Activated CD8-positive, alpha-beta T cell treated with anti-CD3 and anti-CD28 coated beads for 36 hours (primary cell): ENCODE results near the gene ATN1. TPM values are rescaled to one million over a fixed set of nuclear protein-coding genes. Genes with fewer than 3 reads are reported as not detected.

ENCODE experiments used
- ATAC-seq: fragments of 200-7000 bp; cut with Tn5 transposase; one replicate; pipeline ENCODE4 v1.10.0; 2021; ENCODE audit warnings: mild to moderate bottlenecking, moderate library complexity
- CTCF ChIA-PET: fragments of 350-600 bp; sonication (Branson Sonifier 250); formaldehyde crosslinking; loops from one replicate; lab custom pipeline; 2021; ENCODE audit warnings: antibody characterized with exemption; lab: Charles Lee
- POLR2A ChIA-PET: fragments of 350-600 bp; sonication (Branson Sonifier 250); formaldehyde crosslinking; loops from one replicate; lab custom pipeline; 2021; ENCODE audit warnings: antibody characterized with exemption; lab: Charles Lee
- DNase-seq: peaks from one replicate; pipeline ENCODE4 v3.0.0-alpha.2; 2020
- H3K27ac Mint-ChIP-seq: one replicate; pipeline ENCODE4 v1.8.0; 2021; ENCODE audit warnings: mild to moderate bottlenecking, mixed read lengths
- H3K27me3 Mint-ChIP-seq: one replicate; pipeline ENCODE4 v1.8.0; 2021; ENCODE audit warnings: mixed read lengths
- H3K36me3 Mint-ChIP-seq: one replicate; pipeline ENCODE4 v1.8.0; 2021; ENCODE audit warnings: low read depth, mixed read lengths
- H3K4me1 Mint-ChIP-seq: one replicate; pipeline ENCODE4 v1.8.0; 2021; ENCODE audit warnings: low read depth, mixed read lengths
- H3K4me3 Mint-ChIP-seq: one replicate; pipeline ENCODE4 v1.8.0; 2021; ENCODE audit warnings: mild to moderate bottlenecking, moderate library complexity, mixed read lengths
- H3K9me3 Mint-ChIP-seq: one replicate; pipeline ENCODE4 v1.8.0; 2021; ENCODE audit warnings: mixed read lengths
- CTCF ChIP-seq: fragments of 200-600 bp; IDR thresholded peaks from one replicate; pipeline ENCODE4 v1.8.0; 2022; ENCODE audit warnings: antibody characterized with exemption, mild to moderate bottlenecking
- intact Hi-C: fragments of 100-400 bp; cut with micrococcal nuclease; formaldehyde crosslinking; loops from one replicate; pipeline ENCODE4 v1.10.0; 2022
- total RNA-seq, 2 experiments: library from RNA; stranded (reverse); gene quantifications; one replicate each; pipeline ENCODE4 v1.2.3, GENCODE V29; 2021

ATN1 gene
- total RNA-seq, 2 experiments from 2014 or later = 26.4 to 28.5 TPM

GRCh38 chr12:6980075-6980474 is 52.3 kb downstream of the ATN1 start:
- intact Hi-C loops = no loop called here
- Mint-ChIP-seq H3K27ac (peak overlapping the region; percentile 25), H3K9me3 (no peaks in the 10 kb centered on the region), H3K27me3 (no peaks in the 10 kb centered on the region), H3K4me3 (no peak overlapping the region), H3K4me1 (peaks cover 9% of the 10 kb centered on the region), H3K36me3 (peaks cover 49% of the 10 kb centered on the region)
- ChIA-PET CTCF (interaction anchor here (0.9 kb wide), 1 partner anchor 44 kb away, joined by 4 read pairs; no protein-coding TSS in a partner anchor), POLR2A (interaction anchor here (0.6 to 3.0 kb wide), 4 partner anchors 9 to 1156 kb away, joined by 3 to 10 read pairs (median 3); partner anchors contain the start of gene LPCAT3)
- DNase-seq (no peak), ATAC-seq (no peak)
- no peak for TF ChIP-seq CTCF

- no peak overlapping the region for H3K27ac Mint-ChIP-seq
- ATAC-seq (no peak), DNase-seq (no peak)
- CTCF ChIA-PET = interaction anchor here (0.9 to 1.1 kb wide), 2 partner anchors 16 to 44 kb away, joined by 3 to 4 read pairs; no protein-coding TSS in a partner anchor
- H3K4me3 Mint-ChIP-seq = no peak overlapping the region
- TF ChIP-seq CTCF = no peak
- no peaks in the 10 kb centered on the region for H3K9me3 Mint-ChIP-seq
- POLR2A ChIA-PET = interaction anchor here (0.9 to 3.0 kb wide), 3 partner anchors 8 to 37 kb away, joined by 3 to 10 read pairs (median 3); partner anchors contain the start of gene LPCAT3
- intact Hi-C loops = no loop called here
- H3K27me3 Mint-ChIP-seq = no peaks in the 10 kb centered on the region
- peaks cover 42% of the 10 kb centered on the region for H3K36me3 Mint-ChIP-seq
- peaks cover 3% of the 10 kb centered on the region for H3K4me1 Mint-ChIP-seq
These were observed 53.0 kb downstream of the ATN1 start for GRCh38 chr12:6980740-6981139.

GRCh38 chr12:6981152-6982052 is 53.6 kb downstream of the ATN1 start:
- no peak for TF ChIP-seq CTCF
- Mint-ChIP-seq H3K9me3 (no peaks in the 10 kb centered on the region), H3K27ac (no peak overlapping the region), H3K4me3 (no peak overlapping the region), H3K36me3 (peaks cover 37% of the 10 kb centered on the region), H3K27me3 (no peaks in the 10 kb centered on the region), H3K4me1 (no peaks in the 10 kb centered on the region)
- ATAC-seq = no peak
- POLR2A ChIA-PET = interaction anchor here (0.9 to 3.0 kb wide), 4 partner anchors 9 to 37 kb away, joined by 3 to 10 read pairs (median 4); partner anchors contain the start of gene LPCAT3
- CTCF ChIA-PET = interaction anchor here (1.1 to 1.6 kb wide), 2 partner anchors 17 to 132 kb away, joined by 3 to 5 read pairs; no protein-coding TSS in a partner anchor
- DNase-seq = no peak
- intact Hi-C loops = no loop called here

- peaks cover 31% of the 10 kb centered on the region for H3K36me3 Mint-ChIP-seq
- no peak for TF ChIP-seq CTCF
- ATAC-seq (no peak), DNase-seq (no peak)
- H3K27me3 Mint-ChIP-seq = no peaks in the 10 kb centered on the region
- intact Hi-C loops = no loop called here
- ChIA-PET POLR2A (interaction anchor here (1.3 kb wide), 1 partner anchor 35 kb away, joined by 5 read pairs; the partner anchor contains the start of gene LPCAT3), CTCF (interaction anchor here (1.6 kb wide), 1 partner anchor 131 kb away, joined by 5 read pairs; no protein-coding TSS in a partner anchor)
- H3K9me3 Mint-ChIP-seq = no peaks in the 10 kb centered on the region
- no peak overlapping the region for H3K4me3 Mint-ChIP-seq
- no peak overlapping the region for H3K27ac Mint-ChIP-seq
- no peaks in the 10 kb centered on the region for H3K4me1 Mint-ChIP-seq
These were observed 54.8 kb downstream of the ATN1 start for GRCh38 chr12:6982532-6982931.
